Skeletal muscle cell (primary cell): ENCODE data around the gene PRSS36.
"Not testable (repeated sequence)": the region's sequence is repeated elsewhere in the genome, so short reads cannot be mapped to it uniquely, and the experiment has no call there.

ENCODE experiments used
- DNase-seq: peaks from one replicate; pipeline ENCODE4 v3.0.0-alpha.2; 2010; ENCODE audit warnings: low read depth
- H3K4me3 ChIP-seq: 2 replicates; pipeline ENCODE4 v1.5.1; 2011; ENCODE audit warnings: low read depth, mild to moderate bottlenecking, control low read depth, low read length, moderate library complexity

Gene PRSS36

GRCh38 chr16:31108035-31108793 is 41.7 kb downstream of the PRSS36 start, which contains the start of gene BCKDK:
BCKDK (plus strand) TSS chr16:31108386; CDS start chr16:31109224, 838 bp downstream.
- peak within 1 kb of the TSS; percentile 98 for H3K4me3 ChIP-seq
- no peak for DNase-seq

GRCh38 chr16:31107465-31107867 is 42.4 kb downstream of the PRSS36 start:
- peak overlapping the region; percentile 98 for H3K4me3 ChIP-seq
- DNase-seq = no peak

GRCh38 chr16:31106509-31107464 is 43.1 kb downstream of the PRSS36 start:
- DNase-seq = no peak
- H3K4me3 ChIP-seq = no peak overlapping the region

- DNase-seq = no peak
- H3K4me3 ChIP-seq = no peak overlapping the region
Measured at GRCh38 chr16:31105677-31106213, 44.1 kb downstream of the PRSS36 start.

GRCh38 chr16:31100876-31101641 is 48.8 kb downstream of the PRSS36 start:
- not testable (repeated sequence) for H3K4me3 ChIP-seq, DNase-seq

GRCh38 chr16:31099860-31100638 is 49.8 kb downstream of the PRSS36 start:
- peak; percentile 67 for DNase-seq
- H3K4me3 ChIP-seq = no peak overlapping the region

- peak; percentile 89 for DNase-seq
- peak within 1 kb of the TSS; percentile 96 for H3K4me3 ChIP-seq
Measured at GRCh38 chr16:31094424-31095120, 55.3 kb downstream of the PRSS36 start, which contains the start of gene VKORC1. VKORC1 (minus strand) TSS chr16:31094797; CDS start chr16:31094729, 68 bp downstream.

- DNase-seq = no peak
- peak overlapping the region; percentile 96 for H3K4me3 ChIP-seq
Measured at GRCh38 chr16:31094088-31094423, 55.8 kb downstream of the PRSS36 start.

- H3K4me3 ChIP-seq = peak overlapping the region; percentile 96
- DNase-seq = no peak
Measured at GRCh38 chr16:31093132-31093703, 56.6 kb downstream of the PRSS36 start.

- DNase-seq = no peak
- no peak overlapping the region for H3K4me3 ChIP-seq
Measured at GRCh38 chr16:31092330-31092729, 57.5 kb downstream of the PRSS36 start.

GRCh38 chr16:31090540-31090939 is 59.3 kb downstream of the PRSS36 start:
- no peak overlapping the region for H3K4me3 ChIP-seq
- DNase-seq = no peak

GRCh38 chr16:31089199-31089598 is 60.7 kb downstream of the PRSS36 start:
- H3K4me3 ChIP-seq = no peak overlapping the region
- no peak for DNase-seq
